K562 (cell line): ENCODE results near the gene BCKDK. TPM values are rescaled to one million over a fixed set of nuclear protein-coding genes. Genes with fewer than 3 reads are reported as not detected.

Experiments used
- ATAC-seq: fragments of 200-7000 bp; cut with Tn5 transposase; 3 replicates; pipeline ENCODE4 v1.9.1; 2020; ENCODE audit warnings: moderate library complexity
- BruUV-seq: library from RNA; stranded (reverse); fragments of 400-500 nt; replicated peaks from 2 replicates; lab custom pipeline; 2021; lab: Mats Ljungman, UMichigan
- CTCF ChIA-PET: fragments of 300-600 bp; formaldehyde crosslinking; extraction: SDS; loops from one replicate; lab custom pipeline; 2021; ENCODE audit warnings: low intra/inter-chr PET ratio; lab: Yijun Ruan, JAX
- POLR2A ChIA-PET: fragments of 300-600, 350-650 bp; sonication (Branson Sonifier 250); formaldehyde crosslinking; extraction: SDS; loops from one replicate; lab custom pipeline; 2021; ENCODE audit warnings: antibody characterized with exemption, inconsistent platforms; lab: Yijun Ruan, JAX
- DNase-seq, 4 experiments: peaks; one replicate each; pipeline versions ENCODE4 v3.0.0 to v3.0.0-alpha.2; 2011 to 2018; ENCODE audit warnings: low spot score in 3 of 4, mixed read lengths in 3 of 4; ENCODE audit errors: extremely low read depth in 1 of 4
- FAIRE-seq: peaks from 2 replicates; lab custom pipeline; 2011; peaks lifted over from hg19 to GRCh38; lab: Jason Lieb, UNC
- H2AFZ ChIP-seq: 2 replicates; pipeline ENCODE4 v1.6.0; 2011; ENCODE audit warnings: low read depth, low read length, control low read depth, inconsistent platforms
- H3K27ac ChIP-seq: fragments of 200-600 bp; 3 replicates; pipeline ENCODE4 v1.8.0; 2011; ENCODE audit warnings: low read depth, mild to moderate bottlenecking, control low read depth, inconsistent platforms, low read length, moderate library complexity, mixed read lengths; ENCODE audit errors: extremely low read depth
- H3K27me3 ChIP-seq, 2 experiments: fragments of 300-600 bp in 1 of 2; 2 replicates in 1 of 2; 3 replicates in 1 of 2; pipeline versions ENCODE4 v1.6.0 to v1.8.0; 2011; ENCODE audit warnings: inconsistent platforms in 2 of 2, low read length in 2 of 2, mild to moderate bottlenecking in 1 of 2, mixed read lengths in 1 of 2, moderate library complexity in 1 of 2; ENCODE audit not compliant: control insufficient read depth in 2 of 2, insufficient read depth in 2 of 2
- H3K36me3 ChIP-seq: fragments of 300-600 bp; 3 replicates; pipeline ENCODE4 v1.8.0; 2011; ENCODE audit warnings: mild to moderate bottlenecking, low read length, inconsistent platforms; ENCODE audit not compliant: control insufficient read depth, insufficient read depth
- H3K4me1 ChIP-seq, 2 experiments: fragments of 200-600 bp in 1 of 2; replicated peaks in 1 of 2; 2 replicates in 1 of 2; 3 replicates in 1 of 2; pipeline versions ENCODE4 v1.5.1 to v1.8.0; 2011; ENCODE audit warnings: inconsistent platforms in 2 of 2, low read length in 2 of 2, mild to moderate bottlenecking in 1 of 2, mixed read lengths in 1 of 2, moderate library complexity in 1 of 2; ENCODE audit not compliant: control insufficient read depth in 2 of 2, insufficient read depth in 2 of 2
- H3K4me2 ChIP-seq: 2 replicates; pipeline ENCODE4 v1.6.1; 2011; ENCODE audit warnings: low read length, control low read depth, inconsistent platforms, mixed read lengths; ENCODE audit not compliant: insufficient read depth
- H3K4me3 ChIP-seq: fragments of 200-600 bp; sonication (generic), shearing (Covaris generic); 2 replicates; pipeline ENCODE4 v1.5.1; 2016; ENCODE audit warnings: control low read depth, inconsistent platforms
- H3K79me2 ChIP-seq: fragments of 200-600 bp; 3 replicates; pipeline ENCODE4 v1.8.0; 2011; ENCODE audit warnings: low read length, inconsistent platforms; ENCODE audit not compliant: control insufficient read depth, insufficient read depth
- H3K9ac ChIP-seq, 2 experiments: 2 replicates each; pipeline versions ENCODE4 v1.6.0 to v1.6.1; 2011; ENCODE audit warnings: low read depth in 2 of 2, low read length in 2 of 2, control low read depth in 1 of 2, inconsistent platforms in 1 of 2, mild to moderate bottlenecking in 1 of 2, mixed read lengths in 1 of 2; ENCODE audit not compliant: insufficient read depth in 1 of 2
- H3K9me1 ChIP-seq: one replicate; pipeline ENCODE4 v1.6.0; 2011; ENCODE audit warnings: inconsistent platforms, mild to moderate bottlenecking, low read length, moderate library complexity; ENCODE audit not compliant: control insufficient read depth, insufficient read depth
- H3K9me3 ChIP-seq: replicated peaks from 2 replicates; pipeline ENCODE4 v1.5.1; 2011; ENCODE audit warnings: low read depth, low read length, inconsistent platforms; ENCODE audit not compliant: control insufficient read depth, insufficient read depth
- H4K20me1 ChIP-seq: replicated peaks from 2 replicates; pipeline ENCODE4 v1.6.1; 2011; ENCODE audit warnings: low read length, inconsistent platforms, mixed read lengths; ENCODE audit not compliant: control insufficient read depth, insufficient read depth
- ARNT ChIP-seq, 2 experiments: fragments of 450-650 bp; IDR thresholded peaks; 2 replicates each; pipeline ENCODE4 v1.6.1; 2016; ENCODE audit warnings: mild to moderate bottlenecking in 1 of 2
- ELF1 ChIP-seq: fragments of 200-800 bp; sonication (Bioruptor generic); IDR thresholded peaks from 2 replicates; pipeline ENCODE4 v1.6.1; 2016; ENCODE audit warnings: missing genetic modification characterization, missing compliant biosample characterization
- L3MBTL2 ChIP-seq: fragments of 450-650 bp; IDR thresholded peaks from 2 replicates; pipeline ENCODE4 v1.6.1; 2016; ENCODE audit warnings: mild to moderate bottlenecking, moderate library complexity
- LARP7 ChIP-seq: fragments of 450-650 bp; IDR thresholded peaks from 2 replicates; pipeline ENCODE4 v1.6.1; 2016
- NCOR1 ChIP-seq: fragments of 450-650 bp; IDR thresholded peaks from 2 replicates; pipeline ENCODE4 v1.6.1; 2016; ENCODE audit warnings: mild to moderate bottlenecking, moderate library complexity
- NFXL1 ChIP-seq: fragments of 450-650 bp; formaldehyde crosslinking; IDR thresholded peaks from 2 replicates; pipeline ENCODE4 v1.4.0; 2021; ENCODE audit warnings: mild to moderate bottlenecking
- RERE ChIP-seq: sonication (generic); formaldehyde crosslinking; IDR thresholded peaks from 2 replicates; pipeline ENCODE4 v1.8.0; 2023; ENCODE audit warnings: missing genetic modification reagents, mild to moderate bottlenecking, borderline replicate concordance
- RHOXF2B ChIP-seq: fragments of 250-450 bp; sonication (Bioruptor Pico); conservative IDR thresholded peaks from 2 replicates; pipeline ENCODE4 v1.5.1; 2021
- SAFB2 ChIP-seq: fragments of 200-400 bp; formaldehyde crosslinking; IDR thresholded peaks from 2 replicates; pipeline ENCODE4 v1.6.1; 2018; ENCODE audit warnings: borderline replicate concordance, low read length, low read depth, moderate library complexity; ENCODE audit not compliant: severe bottlenecking
- SMAD4 ChIP-seq: fragments of 250-450 bp; sonication (Bioruptor Pico); conservative IDR thresholded peaks from 2 replicates; pipeline ENCODE4 v1.8.0; 2021; ENCODE audit warnings: inconsistent platforms, mild to moderate bottlenecking, moderate library complexity
- SRSF1 ChIP-seq: fragments of 200-400 bp; formaldehyde crosslinking; IDR thresholded peaks from 2 replicates; pipeline ENCODE4 v1.6.1; 2017; ENCODE audit warnings: mild to moderate bottlenecking, low read depth, low read length, moderate library complexity
- SRSF3 ChIP-seq: fragments of 200-400 bp; formaldehyde crosslinking; IDR thresholded peaks from 2 replicates; pipeline ENCODE4 v1.6.1; 2016; ENCODE audit warnings: mild to moderate bottlenecking, low read length, moderate library complexity; ENCODE audit not compliant: insufficient read depth
- ZNF41 ChIP-seq: fragments of 250-450 bp; sonication (Bioruptor Pico); conservative IDR thresholded peaks from 2 replicates; pipeline ENCODE4 v1.4.0; 2020; ENCODE audit warnings: mild to moderate bottlenecking
- WGBS: fragments of 100-300 bp; shearing (Covaris generic); methylation state at CpG from one replicate; pipeline ENCODE4 v1.1.6; 2016; ENCODE audit warnings: low coverage, mixed read lengths; ENCODE audit not compliant: insufficient coverage; ENCODE audit errors: missing lambda C conversion rate; 5-methylcytosine and 5-hydroxymethylcytosine counted together
- in situ Hi-C: fragments of 300-500 bp; cut with MboI; formaldehyde crosslinking; loops from 4 replicates; pipeline ENCODE4 v1.15.0; 2018; ENCODE audit warnings: inconsistent platforms, mixed read lengths
- intact Hi-C: fragments of 100-400 bp; cut with micrococcal nuclease; formaldehyde crosslinking; loops from 2 replicates; pipeline ENCODE4 v1.14.2; 2022
- polyA plus RNA-seq, 8 experiments: library from polyadenylated mRNA; depleted of rRNA in 4 of 8; stranded (reverse) in 5 of 8; unstranded in 3 of 8; fragments of >200 nt; fragmentation: Nextera tagmentation in 2 of 8; fragmentation: Illumina TruSeq in 1 of 8; extraction: Ambion mirVana in 2 of 8; extraction: Trizol in 1 of 8; gene quantifications; 2 replicates each; pipeline versions ENCODE4 v1.2.1 to v1.2.3, GENCODE V29; 2011 to 2014; ENCODE audit warnings: inconsistent platforms in 1 of 8, missing spikeins in 1 of 8
- total RNA-seq, 7 experiments: library from RNA; depleted of rRNA in 6 of 7; stranded (reverse); fragments of >200 nt in 6 of 7; fragmentation: Illumina TruSeq in 2 of 7; extraction: Trizol in 2 of 7; gene quantifications; 2 replicates each; pipeline versions ENCODE4 v1.2.1 to v1.2.3, GENCODE V29; 2011 to 2021; ENCODE audit warnings: low replicate concordance in 1 of 7

Gene BCKDK
- total and polyA plus RNA-seq, 9 of the 15 experiments (the other 6 are each of a cell fraction or from before 2014, with no cell fraction given): 0.58 to 34.8 (median 13.1) TPM

GRCh38 chr16:31127182-31127581 is 19.0 kb downstream of the BCKDK start:
- no peaks in the 10 kb centered on the region for H3K79me2 ChIP-seq
- DNase-seq (no peak), FAIRE-seq (no peak), ATAC-seq (no peak)
- H4K20me1 ChIP-seq: no peaks in the 10 kb centered on the region
- peaks cover 22 to 52% of the 10 kb centered on the region in 2 experiments for H3K4me1 ChIP-seq
- in situ Hi-C loops (no loop called here), intact Hi-C loops (no loop called here)
- H3K9me1 ChIP-seq: no peaks in the 10 kb centered on the region
- BruUV-seq: no TSS peak
- no peaks in the 10 kb centered on the region for H3K9me3 ChIP-seq
- peak overlapping the region in 1 of 2 experiments; percentile 87; a peak in 2 of 4 replicates for H3K9ac ChIP-seq
- peak overlapping the region; percentile 90; the same call in 1 of the 3 replicates for H3K27ac ChIP-seq
- H3K4me2 ChIP-seq: no peak overlapping the region
- no peaks in the 10 kb centered on the region for H3K27me3 ChIP-seq
- no peak overlapping the region for H3K4me3 ChIP-seq
- POLR2A ChIA-PET: interaction anchor here (0.6 to 5.0 kb wide), 6 partner anchors 8 to 156 kb away, joined by 3 to 44 read pairs (median 6); partner anchors contain the start of genes FUS and KAT8
- CTCF ChIA-PET: no interaction called here
- no peak overlapping the region for H2AFZ ChIP-seq
- WGBS: 93% methylated on average over 10 of the region's 13 CpGs
- peaks cover 71% of the 10 kb centered on the region for H3K36me3 ChIP-seq
- TF ChIP-seq NFXL1 (CRISPR knock-in tag): no peak
- TF ChIP-seq L3MBTL2: no peak
- no peak for TF ChIP-seq SAFB2
- no peak for TF ChIP-seq ELF1 (tag)
- TF ChIP-seq NCOR1: no peak
- no peak for TF ChIP-seq ARNT (IDR thresholded peaks at IDR 0.05)
- TF ChIP-seq RHOXF2B (CRISPR knock-in tag): no peak
- no peak for TF ChIP-seq ZNF41 (CRISPR knock-in tag)
- TF ChIP-seq RERE (CRISPR knock-in tag): no peak
- TF ChIP-seq SRSF3: no peak
- no peak for TF ChIP-seq LARP7
- TF ChIP-seq SRSF1: no peak
- no peak for TF ChIP-seq SMAD4 (CRISPR knock-in tag)
